Stimulated activated CD8-positive, alpha-beta memory T cell treated with anti-CD3 and anti-CD28 coated beads, Interleukin-4, amount 100 ng/mL, for 48 hours (primary cell): ENCODE data around the gene INS.

Experiments used
- DNase-seq: peaks from one replicate; pipeline ENCODE4 v3.0.0-alpha.2; 2020

The INS gene

GRCh38 chr11:2142762-2143202 lies 18.2 kb downstream of the INS start:
- DNase-seq: peak; percentile 58

DNA sequence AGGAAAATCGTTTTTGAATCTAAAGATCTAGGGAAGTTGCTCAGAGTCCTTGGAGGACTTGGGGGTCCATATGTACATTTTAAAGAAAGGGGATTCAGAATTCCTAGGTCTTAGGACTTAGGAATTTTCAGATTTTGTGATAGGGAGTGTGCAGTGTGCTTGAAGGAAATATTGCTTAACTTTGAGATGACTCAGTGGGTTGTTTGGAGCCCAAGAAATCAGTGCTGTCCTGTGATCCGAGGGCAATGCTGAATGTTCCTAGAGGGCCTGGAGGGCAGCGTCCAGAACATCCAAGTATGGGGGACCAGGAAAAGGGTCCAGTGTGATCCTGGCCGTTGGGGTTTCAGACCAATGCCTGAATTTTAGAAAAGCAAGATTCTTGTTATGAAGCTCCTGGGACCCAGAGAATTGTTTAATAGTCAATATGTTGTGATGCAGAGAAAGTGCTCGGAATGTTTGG lies 18.7 kb downstream of the INS start:
- DNase-seq: no peak

DNA sequence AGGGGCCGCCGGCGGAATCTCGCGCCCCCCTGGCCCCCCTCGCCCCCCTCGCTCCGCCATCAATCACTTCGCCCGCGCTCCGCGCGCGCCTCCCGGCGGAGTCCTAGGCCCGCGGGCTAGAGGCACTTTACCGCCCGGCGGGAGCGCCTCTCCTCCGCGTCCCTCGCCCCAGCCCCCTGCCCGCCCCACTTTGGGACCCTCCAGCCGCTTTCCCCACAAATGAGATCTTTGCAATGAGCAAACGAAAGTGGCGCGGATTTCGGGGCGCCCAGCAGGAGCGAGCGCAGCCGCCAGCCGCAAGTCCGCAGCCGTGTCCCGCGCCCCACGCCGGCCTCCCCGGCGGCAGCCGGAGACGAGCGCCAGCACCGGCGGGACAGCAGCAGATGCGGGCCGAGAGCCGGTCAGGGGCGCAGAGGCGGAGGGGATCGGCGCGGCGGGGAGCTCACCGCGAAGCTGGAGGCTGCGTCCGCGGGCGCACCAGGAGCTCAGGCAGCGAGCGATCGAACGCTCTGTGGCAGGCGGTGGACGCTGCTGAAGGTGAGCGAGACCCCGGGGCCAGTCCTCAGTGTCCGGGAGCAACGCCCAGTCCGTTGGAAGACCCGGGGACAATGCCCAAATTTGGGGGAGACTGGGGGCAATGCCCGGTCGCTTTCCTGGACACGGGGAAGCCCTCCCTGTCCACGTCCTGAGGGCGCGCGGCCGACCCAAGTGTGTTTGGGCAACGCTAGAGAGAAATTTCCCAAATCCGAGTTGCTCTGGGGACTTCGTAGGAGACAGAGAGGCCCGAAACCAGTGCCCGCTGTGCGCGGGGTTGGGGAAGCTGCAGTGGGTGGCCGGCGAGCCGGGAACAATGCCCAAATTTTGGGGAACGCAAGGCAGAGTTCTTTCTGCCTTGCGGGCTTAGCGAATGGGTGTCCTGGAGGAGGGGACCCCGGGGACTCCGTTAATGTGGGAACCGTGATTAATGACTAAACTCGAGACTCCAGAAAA lies 20.3 kb downstream of the INS start:
- DNase-seq: no peak

GRCh38 chr11:2139621-2140337 lies 21.2 kb downstream of the INS start:
- no peak for DNase-seq

DNA sequence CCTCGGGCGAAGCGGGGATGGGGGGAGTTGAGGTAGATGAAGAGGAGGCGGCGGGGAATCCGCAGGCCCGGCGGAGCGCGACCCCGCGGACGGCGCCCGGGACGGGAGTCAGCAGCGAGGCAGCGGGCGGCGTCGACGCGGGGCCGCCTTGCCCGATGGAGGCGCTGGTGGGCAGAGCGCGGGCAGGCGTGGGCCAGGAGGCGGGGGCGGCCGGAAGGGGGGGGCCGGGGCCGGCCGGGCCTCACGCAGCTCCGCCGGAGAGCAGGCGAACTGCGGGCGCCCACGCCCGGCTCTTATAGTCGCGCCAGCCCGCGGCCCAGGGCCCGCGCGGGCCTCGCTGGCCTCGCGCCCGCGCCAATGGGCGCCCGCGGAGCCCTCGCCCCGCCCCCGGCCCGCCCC lies 21.9 kb downstream of the INS start, which contains the start of gene IGF2:
Gene IGF2 (minus strand): TSS at position 267 of the 399 bp plus-strand sequence. CDS start 3,866 bp downstream, outside the sequence.
- DNase-seq: no peak

GRCh38 chr11:2138431-2139122 lies 22.4 kb downstream of the INS start:
- no peak for DNase-seq

GRCh38 chr11:2138068-2138430 lies 23.0 kb downstream of the INS start:
- no peak for DNase-seq

DNA sequence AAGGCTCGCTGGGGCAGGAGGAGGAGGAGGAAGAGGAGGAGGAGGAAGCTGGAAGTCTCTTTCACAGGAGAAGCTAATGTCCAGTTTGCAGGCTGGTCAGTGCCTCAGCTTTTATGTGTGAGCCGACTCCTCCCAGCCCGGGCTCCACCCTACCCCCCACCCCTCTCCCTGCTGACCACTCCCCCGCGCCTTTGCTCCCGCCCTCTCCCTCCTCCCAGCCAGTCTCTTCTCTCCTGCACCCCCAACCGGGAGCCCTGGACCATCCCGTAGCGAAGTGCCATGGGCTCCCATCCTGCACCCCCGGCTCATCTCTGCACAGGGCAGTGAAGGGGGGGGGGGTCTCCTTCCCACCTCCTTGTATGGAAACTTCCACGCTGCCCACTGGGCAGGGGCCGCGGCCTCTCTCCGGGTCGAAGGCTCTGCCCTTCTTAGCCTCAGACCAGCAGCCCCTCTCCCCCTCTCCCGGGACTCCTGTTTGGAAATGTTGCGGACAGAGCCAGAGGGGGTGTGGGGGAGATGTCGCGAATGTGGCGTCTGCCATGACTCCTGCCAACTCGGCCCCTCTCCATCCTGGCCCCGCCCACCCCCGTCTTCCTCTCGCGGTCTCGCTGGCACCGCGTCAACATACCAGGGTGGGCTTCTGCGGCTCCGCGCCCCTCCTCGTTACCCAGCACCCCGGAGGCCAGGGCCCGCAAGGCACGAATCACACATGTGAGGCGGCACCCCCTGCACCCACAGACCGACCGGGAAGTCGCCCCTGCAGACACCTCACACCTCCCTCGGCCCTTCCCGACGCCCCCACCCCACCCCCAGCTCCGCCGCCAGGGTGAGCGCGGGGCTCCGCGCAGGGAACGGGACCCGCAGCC lies 23.6 kb downstream of the INS start:
- no peak for DNase-seq

DNA sequence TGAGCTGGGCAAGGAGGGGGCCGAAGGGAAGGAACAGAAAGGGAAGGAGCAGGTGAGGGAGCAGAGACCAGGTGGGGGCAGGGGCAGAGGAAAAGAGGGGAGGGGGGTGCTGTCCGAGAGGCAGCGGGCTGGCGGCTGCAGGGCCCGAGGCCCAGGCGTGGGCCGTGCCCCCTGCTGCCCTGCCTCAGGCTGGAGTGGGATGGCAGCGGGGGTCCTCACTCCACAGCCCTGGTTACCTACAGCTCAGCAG lies 24.1 kb downstream of the INS start:
- DNase-seq: no peak

DNA sequence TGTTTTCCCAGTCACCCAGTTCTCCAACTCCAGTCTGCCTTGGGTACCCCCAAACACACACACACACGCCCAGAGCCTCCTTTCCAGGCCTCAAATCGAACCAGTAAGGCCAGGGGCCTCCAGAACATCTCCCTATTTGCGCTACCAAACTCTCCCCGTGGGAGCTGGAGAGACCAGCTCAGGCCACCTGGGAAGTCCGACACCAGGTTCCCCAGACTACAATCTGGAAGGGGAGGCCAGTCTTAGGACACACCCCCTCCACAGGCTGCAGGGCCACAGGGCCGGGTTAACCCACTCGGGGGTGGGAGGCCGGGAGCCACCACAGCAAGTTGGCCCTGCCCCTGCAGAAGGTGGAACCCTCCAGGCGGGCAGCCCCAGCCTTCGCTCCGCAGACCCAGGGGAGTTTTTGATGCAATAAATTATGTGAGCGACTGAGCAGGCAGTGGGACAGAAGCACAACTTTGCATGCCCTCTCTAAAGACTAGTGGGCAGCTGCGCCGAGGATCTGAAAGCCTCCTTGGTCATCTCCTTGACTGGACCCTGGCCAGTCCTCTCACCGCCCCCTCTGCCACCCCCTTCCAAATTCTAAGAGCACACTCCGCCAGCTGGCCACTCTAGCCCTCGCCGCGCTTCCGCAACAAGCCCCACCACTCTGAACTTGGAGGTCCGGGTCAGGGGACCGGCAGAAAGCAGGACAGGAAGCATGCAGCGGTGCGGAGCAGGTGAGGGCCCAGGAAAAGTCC lies 24.6 kb downstream of the INS start:
- no peak for DNase-seq

GRCh38 chr11:2135648-2136201 lies 25.3 kb downstream of the INS start:
- no peak for DNase-seq

- no peak for DNase-seq
Measured at GRCh38 chr11:2135018-2135569, 25.9 kb downstream of the INS start.

GRCh38 chr11:2134022-2135010 lies 26.7 kb downstream of the INS start:
- no peak for DNase-seq

- no peak for DNase-seq
Measured at GRCh38 chr11:2133241-2134021, 27.6 kb downstream of the INS start.

DNA sequence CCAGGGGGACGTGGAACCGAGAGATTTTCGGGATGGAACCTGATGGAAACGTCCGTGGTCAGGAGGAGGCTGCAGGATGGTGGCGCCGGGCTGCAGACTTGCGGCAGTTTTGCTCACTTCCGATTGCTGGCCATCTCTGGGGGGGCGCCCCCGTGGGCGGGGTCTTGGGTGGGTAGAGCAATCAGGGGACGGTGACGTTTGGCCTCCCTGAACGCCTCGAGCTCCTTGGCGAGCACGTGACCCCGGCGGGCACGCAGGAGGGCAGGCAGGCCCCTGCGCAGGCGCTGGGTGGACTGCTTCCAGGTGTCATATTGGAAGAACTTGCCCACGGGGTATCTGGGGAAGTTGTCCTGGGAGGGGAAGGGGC lies 28.2 kb downstream of the INS start:
- DNase-seq: no peak

- DNase-seq: no peak
Measured at GRCh38 chr11:2132246-2132645, 28.8 kb downstream of the INS start.

DNA sequence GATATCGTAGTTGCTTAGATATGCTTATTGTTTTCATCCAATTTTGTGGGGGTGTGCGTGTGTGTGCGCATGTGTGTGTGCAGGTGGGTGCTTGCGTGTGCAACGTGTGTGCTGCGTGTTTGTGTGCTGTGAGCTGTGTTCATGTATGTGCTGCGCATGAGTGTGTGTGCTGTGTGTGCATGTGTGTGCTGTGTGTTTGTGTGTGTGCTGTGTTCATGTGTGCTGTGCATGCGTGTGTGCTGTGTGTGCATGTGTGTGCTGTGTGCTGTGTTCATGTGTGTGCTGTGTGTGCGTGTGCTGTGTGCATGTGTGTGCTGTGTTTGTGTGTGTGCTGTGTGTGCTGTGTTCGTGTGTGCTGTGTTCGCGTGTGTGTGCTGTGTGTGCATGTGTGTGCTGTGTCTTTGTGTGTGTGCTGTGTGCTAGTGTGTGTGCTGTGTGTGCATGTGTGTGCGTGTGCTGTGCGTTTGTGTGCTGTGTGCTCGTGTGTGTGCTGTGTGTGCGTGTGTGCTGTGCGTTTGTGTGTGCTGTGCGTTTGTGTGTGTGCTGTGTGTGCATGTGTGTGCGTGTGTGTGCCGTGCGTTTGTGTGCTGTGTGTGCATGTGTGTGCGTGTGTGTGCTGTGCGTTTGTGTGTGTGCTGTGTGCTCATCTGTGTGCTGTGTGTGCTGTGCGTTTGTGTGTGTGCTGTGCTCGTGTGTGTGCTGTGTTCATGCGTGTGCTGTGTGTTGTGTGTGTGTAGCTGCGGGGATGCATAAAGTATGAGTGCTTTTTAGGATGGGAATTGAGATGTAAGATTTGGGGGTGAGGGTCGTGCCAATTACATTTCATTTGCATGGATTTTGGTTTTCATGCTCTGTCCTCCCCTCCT lies 29.4 kb downstream of the INS start:
- no peak for DNase-seq

DNA sequence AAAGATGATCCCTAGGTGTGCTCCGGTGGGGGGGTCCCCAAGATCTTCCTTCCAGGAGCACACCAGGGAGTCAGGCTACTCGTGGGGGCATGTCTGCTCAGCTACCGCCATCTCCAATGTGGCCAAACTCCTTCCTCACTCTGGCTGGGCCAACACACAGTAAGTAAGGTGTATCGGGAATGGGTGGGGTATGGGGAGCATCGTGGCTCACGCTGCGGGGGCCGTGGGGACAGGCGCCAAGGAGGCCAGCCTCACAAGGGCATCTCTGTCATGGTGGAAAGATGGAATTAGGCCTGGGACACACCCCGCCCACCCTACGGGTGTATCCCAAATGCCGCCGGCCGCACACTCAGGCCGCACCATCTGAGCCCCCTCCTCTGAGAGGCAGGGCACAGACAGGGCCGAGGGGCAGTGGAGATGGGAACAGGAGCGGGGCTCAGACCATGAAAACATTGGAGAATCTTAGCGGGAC lies 30.1 kb downstream of the INS start:
- no peak for DNase-seq
